SHP77 treated with DMSO at 0.1 percent for 48 hours (cell line): ENCODE results near the gene CTRB2.
A peak's percentile ranks its signal among the peaks of the same experiment; 100 is the strongest.

Source experiments
- DNase-seq: peaks from one replicate; lab custom pipeline; 2025; lab: John Stamatoyannopoulos, UW

Gene CTRB2

DNA sequence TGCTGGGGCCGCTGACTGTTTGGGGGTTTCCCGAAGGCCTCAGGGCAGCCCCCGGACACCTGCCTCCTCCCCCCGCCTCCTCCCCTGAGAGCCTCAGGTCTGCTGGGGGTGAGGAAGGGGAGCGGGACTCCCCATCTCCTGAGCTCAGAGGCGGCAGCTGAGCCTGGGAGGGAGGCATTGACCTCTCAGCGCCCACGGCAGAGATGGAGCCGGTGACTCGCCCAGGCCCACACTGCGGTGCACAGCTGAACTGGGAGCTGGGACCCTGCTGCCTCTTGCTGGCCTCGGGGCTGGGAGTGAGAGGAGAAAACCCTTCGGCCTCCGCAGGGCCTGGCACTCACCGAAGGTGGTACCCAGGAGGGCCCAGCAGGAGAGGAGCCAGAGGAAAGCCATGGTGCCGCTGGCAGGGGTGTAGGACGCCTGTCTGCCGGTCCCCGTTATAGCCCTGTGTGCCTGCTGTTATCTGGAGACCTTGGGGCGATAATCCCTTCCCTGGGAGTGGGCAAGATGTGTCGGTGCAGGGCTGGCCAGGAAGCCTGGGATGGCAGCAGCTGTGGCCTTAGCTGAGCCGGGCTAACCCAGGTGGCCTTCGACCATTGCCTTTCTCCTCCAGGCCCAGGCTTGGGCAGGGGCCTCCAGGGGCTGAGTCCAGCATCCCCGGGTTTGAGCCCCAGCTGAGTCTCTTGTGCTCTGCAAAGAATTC lies at the start of gene CTRB2:
TSS of gene CTRB2 (minus strand) at position 413 of the 703 bp plus-strand sequence. CDS start at position 393, 20 bp downstream.
- no peak for DNase-seq

DNA sequence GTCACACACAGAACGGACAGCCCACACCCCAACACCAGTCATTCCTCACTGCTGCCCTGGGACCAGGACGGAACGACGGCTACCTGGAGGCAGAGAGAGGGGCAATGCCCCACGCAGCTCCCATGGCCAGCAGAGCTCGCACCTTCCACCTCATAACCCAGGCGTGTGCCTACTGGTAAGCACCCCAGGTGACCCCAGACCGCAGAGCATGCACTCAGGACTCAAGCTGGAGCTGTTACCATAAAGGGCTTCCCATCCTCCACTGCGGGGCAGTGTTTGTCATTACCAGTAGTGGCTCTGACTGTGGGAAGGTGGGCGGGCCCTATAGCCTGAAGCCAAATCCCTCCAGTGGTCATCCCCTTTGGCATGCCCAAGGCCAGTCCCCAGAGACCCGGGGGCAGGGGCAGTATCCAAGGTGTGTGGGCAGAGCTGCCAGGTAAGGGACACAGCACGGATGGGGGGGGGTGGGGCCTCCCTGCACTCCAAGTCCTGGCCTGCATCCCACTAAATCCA lies 49.2 kb upstream of the CTRB2 start:
- no peak for DNase-seq

DNA sequence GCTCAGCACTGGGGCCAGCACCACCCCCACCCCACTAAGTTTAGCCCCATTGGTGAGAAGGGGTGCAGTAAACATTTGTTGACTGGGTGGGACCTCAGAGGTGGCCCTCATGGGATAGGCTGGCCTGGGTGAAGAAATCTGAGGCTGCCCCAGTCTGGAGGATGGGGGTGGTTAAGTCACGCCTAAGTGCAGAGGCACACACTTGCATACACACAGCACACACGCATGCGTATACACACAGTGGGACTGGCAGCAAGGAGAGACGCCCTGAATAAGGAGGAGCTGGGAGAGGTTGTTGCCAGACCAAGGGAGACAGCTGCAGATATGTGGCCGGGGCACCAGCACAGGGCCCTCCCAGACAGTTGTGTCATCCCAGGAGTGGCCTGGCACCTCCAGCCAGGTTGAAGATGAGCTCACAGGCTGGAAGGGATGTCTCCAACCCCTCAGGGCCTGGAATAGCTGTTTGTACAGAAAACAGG lies 47.4 kb upstream of the CTRB2 start:
- no peak for DNase-seq

DNA sequence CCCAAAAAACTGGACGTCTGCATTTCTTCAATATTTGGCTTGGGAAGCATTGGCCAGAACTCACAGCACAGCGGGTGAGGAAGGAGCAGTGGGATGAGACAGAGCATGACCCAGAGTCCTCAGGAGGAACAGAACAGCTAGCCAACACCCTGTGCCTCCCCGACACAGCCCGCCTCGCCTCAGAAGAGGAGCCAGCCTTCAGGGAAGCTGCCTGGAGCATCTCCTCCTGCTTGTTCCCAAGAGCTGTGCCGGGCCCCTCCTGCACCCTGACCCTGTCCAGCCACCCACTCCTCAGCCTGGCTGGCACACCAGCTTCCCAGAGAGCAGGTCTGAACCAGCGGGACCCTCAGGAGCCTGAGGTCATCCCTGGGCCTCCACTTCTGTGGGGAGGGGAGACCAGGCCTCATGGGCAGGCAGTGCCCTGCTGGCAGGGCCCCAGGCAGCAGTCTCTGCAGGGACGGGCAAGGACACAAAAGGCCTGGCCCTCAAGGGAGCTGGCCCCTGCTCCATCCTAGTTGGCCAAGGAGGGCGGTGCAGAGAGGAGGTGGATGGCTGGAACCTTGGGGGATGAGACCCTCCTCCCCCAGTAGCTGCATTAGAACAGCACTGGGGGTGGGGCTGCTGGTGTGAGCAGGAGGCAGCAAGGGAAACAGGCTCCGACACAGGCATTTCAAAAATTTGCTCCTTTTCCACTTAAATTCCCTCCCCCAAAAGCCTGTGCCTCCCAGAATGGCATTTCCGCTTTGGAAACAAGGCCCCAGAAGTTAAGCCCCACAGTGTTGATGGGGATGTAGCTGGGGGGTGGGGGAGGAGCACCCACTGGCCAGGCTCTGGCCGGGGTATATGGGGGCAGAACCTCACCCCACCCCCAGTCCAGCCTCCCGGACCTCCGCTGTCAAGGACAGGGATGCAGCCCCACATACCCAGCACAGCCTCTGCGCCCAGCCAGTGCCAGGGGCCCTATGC lies 46.3 kb upstream of the CTRB2 start:
- DNase-seq = no peak

DNA sequence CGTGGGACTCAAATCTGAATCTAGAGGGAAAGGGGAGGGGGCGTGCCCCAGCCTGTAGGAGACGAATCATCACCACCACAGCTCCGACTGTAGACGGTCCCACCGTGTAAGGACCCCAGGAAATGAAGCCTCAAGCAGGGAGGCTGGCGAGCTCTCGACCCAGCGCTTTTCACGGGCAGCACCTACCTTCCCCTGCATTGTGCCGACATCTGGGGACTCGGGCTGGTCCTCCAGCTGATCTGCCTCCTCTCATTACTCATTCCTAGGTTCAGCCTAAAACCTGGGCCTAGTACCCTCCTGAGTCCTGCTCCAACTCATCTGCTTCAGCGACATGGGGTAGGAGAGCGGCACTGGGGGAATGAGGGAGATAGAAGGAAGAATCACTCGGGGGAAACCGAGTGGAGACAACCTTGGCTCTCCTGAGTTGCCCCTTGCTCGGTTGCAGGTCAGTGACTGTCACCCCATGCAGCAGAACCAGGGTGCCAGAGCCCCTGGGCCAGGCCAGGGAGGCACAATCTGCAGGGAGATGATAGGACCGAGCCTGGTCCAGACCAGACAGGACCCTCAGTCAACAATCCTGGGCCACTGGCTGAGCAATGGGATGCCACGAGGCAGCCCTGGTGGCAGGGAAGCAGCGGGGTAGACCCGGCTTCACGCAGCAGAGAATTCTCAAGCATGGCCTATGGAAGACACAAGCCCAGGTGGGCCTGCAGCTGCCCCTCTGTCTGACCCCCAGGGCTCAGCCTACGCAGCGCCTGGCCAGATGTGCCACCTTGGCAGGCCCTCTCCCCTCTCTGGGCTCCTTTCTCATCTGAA lies 45.3 kb upstream of the CTRB2 start:
- DNase-seq = no peak

DNA sequence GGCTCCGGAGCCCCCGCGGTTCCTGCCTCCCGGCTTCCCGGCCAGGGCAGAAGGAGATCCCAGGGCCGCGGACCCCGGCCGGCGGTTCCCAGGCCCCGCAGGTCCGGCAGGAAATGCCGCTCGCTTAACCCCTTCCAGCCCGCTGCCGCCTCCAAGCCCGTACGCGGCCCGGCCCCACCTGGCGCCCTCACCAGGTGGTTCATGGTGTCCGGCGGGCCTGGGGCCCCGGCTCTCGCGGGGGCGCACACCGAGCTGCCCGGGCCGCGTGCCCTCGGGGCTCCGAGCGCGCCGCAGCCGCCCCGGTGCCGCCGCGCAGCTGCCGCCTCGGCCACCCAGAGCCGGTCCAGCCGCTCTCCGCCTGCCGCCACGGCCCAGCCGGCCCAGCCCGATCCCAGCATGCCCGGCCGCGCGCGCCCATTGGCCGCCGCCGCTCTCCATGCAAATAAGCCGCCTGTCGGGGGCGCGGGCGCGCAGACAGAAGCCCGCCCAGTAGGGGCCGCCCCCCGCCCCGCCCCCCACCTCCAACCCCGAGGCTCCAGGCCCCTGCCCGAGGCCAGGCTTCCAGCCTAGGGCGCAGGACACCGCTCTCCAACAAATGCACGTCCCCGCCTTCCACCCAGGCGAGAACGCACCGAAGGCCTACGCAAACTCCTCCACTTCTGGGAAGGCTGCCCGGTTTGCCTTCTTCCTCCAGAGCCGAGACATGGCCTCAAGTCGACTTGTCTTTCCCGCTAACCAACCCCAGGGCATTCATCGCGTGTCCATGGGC lies 44.5 kb upstream of the CTRB2 start, which contains the start of gene BCAR1:
TSS of gene BCAR1 (minus strand) at position 345 of the 769 bp plus-strand sequence. CDS start at position 203, 142 bp downstream.
- peak; percentile 33 for DNase-seq

DNA sequence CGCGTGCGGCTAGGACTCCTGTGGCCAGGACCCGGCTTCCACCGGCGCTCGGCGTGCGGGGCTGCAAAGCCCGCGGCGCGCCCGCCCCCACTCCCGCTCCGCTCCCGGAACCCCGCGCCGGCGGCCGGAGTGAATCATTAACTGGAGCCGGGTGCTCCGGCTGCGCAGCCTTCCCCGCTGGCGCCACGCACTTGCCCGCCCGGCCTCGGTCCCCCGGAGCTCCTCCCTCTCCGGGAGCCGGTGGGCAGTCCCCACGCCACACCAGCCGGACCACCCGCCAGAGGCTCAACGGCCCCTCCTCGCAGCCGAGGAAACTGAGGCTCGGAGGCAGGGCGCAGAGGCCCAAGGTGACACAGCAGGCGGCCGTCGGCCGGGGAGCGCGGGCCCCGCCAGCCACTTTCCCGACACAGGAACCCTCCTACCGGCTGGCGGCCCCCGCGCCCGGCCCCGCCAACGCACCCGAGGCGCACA lies 43.9 kb upstream of the CTRB2 start:
- DNase-seq = no peak

DNA sequence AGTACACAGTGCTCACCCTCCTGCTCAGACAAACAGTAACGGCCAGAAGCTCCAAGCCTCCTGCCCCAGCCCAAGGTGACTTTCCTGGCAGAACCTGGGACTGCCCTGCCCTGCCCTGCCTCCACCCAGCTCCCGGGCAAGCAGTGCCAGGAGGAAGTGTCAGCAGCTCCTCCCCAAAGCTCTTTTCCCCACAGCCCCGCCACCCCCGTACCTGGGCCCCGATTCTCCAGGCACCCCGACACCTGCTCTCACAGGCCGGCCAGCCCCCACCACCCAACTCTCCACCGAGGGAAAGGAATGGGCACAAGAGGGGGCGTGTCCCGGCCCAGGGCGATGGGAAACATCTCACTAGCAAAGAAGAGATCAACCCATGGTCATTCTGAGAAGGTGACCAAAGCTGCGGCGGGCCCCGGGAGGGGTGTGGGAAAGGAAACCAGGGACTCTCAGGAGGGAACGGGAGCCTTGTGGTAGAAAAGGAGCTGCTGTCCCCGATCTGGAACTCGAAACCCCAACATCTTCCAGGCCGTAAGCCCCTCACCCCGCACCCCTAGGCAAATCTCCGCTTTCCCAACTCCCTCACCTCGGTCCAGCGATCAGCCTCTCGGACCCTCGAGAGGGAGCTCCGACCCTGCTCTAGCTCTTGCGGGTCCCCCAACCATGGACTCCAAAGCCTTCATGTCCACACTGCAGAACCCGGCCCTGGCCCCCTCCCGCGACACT lies 43.3 kb upstream of the CTRB2 start:
- DNase-seq = no peak

DNA sequence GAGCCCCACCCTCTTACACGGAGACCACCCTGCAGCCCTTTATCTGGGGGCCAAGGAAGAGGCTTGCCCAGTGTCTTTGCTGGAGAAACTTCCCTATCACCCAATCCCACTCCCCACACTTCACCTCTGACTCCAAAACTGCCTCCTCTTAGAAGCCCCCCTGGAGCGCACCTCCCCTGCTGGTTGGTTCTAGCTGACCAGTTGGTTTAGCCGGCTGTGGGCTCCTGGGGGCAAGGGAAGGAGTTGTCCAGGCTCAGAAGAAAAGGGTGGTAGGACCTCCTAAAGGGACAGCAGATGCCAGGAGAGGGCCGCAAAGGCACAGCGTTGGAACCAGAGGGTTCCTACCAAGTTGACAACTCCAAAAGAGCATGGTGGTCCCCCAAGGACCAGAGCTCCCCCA lies 42.5 kb upstream of the CTRB2 start:
- DNase-seq = no peak

DNA sequence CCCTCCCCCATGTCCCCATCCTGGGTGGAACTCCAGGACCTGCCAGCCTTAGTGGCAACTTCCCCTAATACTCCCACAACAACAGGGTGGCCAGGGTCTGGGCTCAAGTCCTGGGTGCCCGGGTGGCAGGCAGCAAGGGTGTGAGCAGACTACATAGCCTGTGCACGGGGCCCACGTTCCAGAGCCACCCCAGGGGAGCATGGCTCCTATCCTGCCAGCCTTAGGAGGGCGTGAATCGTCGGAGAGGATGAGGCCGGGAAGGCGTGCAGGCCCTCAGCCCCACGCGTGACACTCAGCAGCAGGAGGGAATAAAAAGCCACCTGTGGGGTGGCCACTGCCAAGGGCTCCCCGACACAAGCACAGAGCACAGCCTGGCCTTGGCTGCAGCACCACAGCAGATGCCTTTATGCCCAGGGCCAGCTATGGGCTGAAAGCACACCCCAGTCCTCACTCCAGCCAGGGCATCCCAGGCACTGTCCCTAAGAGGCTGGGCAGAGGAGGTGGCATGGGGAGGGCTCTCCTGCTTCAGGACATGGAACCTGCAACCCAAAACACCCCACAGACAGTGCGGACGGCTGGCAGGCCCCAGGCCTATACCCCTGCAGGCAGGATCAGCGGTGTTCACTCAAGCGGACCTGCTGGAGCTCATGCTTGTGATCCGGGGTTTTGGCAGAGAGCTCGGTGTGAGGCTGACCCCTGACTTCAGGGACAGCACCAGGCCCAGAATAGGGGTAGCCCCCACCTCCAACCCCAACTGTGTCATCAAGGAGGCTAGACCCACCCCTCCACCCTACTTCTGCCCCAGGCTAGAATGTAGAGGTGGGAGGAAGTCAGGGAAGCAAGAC lies 41.8 kb upstream of the CTRB2 start:
- no peak for DNase-seq

DNA sequence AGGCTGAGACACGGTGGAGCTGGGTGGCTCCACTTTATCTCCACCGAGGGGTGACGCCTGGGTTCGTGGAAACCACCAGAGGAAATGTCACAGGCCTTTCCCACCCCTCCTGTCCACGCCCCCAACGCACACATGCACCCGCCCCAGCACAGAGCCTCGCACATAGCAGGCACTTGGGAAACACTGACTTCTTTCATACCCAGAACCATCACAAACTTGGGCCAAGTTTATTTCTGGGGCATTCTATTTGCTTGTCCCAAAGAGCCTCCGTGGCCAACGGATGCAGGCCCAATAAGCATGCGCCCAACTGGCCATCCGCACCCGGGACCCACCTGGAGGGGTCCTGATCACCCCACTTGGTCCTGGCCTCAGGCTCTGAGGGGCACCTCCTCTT lies 41.2 kb upstream of the CTRB2 start:
- no peak for DNase-seq

DNA sequence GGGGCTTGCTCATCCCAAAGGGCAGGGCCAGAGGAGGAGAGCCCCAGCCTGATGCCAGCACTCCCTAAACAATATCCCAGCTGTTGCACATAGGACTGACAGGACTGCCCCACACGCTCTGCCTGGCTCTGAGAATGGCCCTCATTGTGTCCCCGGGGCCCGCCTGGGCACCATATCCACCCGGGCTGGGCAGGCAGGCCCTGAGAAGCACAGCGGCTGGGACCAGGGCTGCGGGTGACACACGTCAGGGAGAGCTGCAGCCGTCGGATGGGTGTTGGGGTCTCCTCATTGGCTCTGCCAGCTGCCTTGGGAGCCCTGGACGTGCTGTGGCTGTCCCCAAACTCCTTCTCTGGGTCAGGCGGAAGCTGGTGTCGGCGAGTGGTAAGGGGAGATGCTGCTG lies 40.3 kb upstream of the CTRB2 start:
- DNase-seq = no peak

DNA sequence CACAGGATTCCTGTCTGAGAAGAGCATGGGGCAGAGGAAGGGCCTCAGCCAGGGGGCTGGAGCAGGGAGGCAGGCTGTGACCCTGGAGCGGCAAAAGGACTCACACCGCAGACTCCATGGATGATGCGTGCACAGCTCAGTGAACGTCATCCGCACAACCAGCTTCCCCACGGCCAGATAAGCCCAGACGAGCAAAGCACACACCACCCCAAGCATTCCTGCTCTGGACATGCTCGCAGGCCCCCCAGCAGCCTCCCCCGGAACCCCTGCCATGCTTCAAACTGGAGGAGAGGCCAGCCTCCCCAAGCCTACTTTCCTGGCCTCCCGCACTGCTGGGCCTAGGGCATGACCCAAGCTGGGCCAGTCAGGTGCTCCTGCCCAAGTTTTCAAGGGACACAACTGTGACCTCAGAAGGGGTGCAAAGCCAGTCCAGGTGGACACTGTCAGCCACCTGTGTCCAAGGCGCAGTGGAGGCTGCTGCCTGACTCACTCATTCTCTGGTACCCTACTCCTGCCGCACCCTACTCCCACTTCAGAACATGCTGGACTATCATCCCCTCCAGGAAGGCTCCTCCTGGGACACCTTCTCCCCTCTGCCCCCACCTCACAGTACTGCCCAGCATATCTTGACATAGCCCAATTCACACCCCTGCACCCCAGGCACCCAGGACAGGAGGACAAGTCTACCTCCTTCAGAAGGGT lies 39.7 kb upstream of the CTRB2 start:
- DNase-seq = no peak

DNA sequence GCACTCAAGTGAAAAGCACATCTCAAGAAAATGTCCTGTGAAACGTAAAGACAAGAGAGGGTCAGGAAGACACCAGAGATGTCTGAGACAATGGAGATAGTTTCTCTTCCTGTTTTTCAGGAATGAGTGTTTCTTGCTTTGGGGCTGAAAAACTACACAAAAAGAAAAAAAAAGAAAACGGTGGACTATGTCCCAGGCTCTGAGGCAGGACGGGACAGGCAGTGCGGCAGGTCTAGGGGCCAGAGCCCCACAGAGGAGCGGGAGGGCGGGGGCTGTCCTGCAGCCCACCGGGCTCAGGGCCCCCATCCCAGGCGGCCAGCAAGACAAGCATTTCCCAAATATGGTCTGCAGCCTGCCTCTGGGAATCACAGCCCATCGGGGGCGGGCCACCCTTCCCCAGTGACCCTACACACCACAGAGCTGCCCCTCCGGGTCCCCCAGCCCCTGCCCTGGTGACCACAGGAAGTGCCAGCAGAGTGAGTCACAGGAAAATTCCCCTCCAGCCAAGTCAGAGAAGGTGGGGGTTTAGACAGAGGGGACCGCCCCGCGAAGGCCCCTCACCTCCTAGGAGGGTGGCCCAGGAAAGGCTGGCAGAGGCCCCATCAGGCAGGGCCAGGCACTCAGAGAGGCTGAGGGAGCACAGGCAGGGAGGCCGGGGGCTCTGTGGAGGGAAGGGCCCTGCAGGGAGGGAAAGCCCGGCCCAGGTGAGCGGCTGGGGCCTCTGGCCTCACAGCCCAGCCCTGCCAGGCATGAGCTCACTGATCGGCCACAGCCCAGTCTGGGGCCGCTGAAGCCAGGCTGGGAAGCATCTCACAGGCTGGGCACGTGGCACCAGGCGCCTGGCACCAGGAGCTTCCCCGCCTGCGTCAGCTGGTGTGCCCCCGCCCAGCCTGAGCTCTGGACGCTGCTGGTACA lies 38.1 kb upstream of the CTRB2 start:
- DNase-seq = no peak

DNA sequence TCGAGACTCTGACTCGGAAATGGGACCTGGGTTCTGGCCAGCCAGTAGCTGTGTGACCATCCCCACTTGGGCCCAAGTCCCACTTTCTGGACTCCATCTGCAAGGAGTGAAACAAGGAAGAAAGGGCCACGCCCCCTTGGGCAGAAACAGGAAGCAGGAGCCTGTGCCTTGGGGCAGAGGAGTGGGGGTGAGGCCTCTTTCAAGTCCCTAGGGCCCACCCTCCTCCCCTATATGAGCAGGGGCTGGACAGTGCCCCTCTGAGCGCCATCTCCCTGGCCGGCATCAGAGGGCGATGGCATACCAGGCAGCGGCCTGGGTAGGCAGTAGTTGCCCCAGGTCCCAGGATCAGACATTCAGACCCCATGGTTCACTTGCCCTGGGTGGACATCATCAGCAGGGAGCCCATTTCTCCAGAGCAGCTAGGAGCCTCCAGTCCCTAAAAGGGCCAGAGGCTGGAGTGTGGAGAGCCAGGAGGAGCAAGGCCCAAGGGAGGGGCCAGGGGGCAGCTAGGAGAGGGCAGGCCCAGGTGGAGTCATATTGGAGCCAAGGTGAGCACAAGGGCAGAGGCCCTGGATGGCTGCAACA lies 37.4 kb upstream of the CTRB2 start:
- no peak for DNase-seq

DNA sequence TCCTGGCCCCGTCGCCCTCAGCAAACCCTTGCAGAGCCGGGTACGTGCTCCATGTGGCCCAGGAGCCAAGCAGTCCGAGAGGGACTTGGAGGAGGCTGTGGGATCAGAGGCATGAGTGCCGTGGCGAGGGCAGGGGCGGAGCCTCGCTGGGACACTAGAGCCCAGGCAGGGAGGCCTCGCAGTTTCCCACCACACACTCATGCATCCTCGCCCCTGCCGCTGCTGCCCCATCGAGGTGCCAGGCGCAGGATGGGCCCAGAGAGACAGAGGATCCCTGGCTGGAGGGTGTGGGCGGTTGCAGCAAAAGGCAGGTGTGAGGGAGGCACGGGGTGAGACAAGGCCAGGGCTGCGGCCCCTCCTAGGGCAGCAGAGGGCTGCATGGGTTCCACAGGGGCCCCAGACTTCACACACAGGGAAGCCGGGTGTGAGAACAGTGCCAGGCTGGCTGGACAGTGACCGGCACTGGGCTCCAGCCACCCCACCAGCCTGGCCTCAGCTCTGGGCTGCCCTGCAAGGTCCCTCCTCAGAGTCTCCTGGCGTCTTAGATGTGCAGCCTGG lies 36.8 kb upstream of the CTRB2 start:
- DNase-seq = no peak
